Neural crest cell (in vitro differentiated cells): Measurements from ENCODE around the gene PLIN1. TPM values are rescaled to one million over a fixed set of nuclear protein-coding genes. Genes with fewer than 3 reads are reported as not detected.

Experiments
- DNase-seq: peaks from one replicate; pipeline ENCODE4 v3.0.0; 2021; ENCODE audit warnings: low read depth, mixed read lengths, low spot score
- H3K27ac Mint-ChIP-seq: one replicate; pipeline ENCODE4 v1.8.0; 2021; ENCODE audit warnings: mild to moderate bottlenecking, mixed read lengths; ENCODE audit not compliant: unreplicated experiment
- H3K27me3 Mint-ChIP-seq: 2 replicates; pipeline ENCODE4 v1.8.0; 2021; ENCODE audit warnings: low read depth, mild to moderate bottlenecking, mixed read lengths
- H3K36me3 Mint-ChIP-seq: 2 replicates; pipeline ENCODE4 v1.8.0; 2021; ENCODE audit warnings: low read depth, mild to moderate bottlenecking, mixed read lengths
- H3K4me1 Mint-ChIP-seq: 2 replicates; pipeline ENCODE4 v1.8.0; 2021; ENCODE audit warnings: mixed read lengths
- H3K4me3 Mint-ChIP-seq: one replicate; pipeline ENCODE4 v1.8.0; 2021; ENCODE audit warnings: mild to moderate bottlenecking, mixed read lengths
- H3K9me3 Mint-ChIP-seq: 2 replicates; pipeline ENCODE4 v1.8.0; 2021; ENCODE audit warnings: mixed read lengths
- total RNA-seq: library from RNA; stranded (reverse); gene quantifications from 2 replicates; pipeline ENCODE4 v1.2.1, GENCODE V29; 2021
- TF ChIP-seq, protein P1 (sequence below): fragments of 200-600 bp; sonication (generic); conservative IDR thresholded peaks from 2 replicates; pipeline ENCODE4 v1.5.0; 2021; ENCODE audit warnings: antibody characterized with exemption, mild to moderate bottlenecking

PLIN1 gene
- total RNA-seq, 1 donor from 2014 or later, result 0.56 TPM

DNA sequence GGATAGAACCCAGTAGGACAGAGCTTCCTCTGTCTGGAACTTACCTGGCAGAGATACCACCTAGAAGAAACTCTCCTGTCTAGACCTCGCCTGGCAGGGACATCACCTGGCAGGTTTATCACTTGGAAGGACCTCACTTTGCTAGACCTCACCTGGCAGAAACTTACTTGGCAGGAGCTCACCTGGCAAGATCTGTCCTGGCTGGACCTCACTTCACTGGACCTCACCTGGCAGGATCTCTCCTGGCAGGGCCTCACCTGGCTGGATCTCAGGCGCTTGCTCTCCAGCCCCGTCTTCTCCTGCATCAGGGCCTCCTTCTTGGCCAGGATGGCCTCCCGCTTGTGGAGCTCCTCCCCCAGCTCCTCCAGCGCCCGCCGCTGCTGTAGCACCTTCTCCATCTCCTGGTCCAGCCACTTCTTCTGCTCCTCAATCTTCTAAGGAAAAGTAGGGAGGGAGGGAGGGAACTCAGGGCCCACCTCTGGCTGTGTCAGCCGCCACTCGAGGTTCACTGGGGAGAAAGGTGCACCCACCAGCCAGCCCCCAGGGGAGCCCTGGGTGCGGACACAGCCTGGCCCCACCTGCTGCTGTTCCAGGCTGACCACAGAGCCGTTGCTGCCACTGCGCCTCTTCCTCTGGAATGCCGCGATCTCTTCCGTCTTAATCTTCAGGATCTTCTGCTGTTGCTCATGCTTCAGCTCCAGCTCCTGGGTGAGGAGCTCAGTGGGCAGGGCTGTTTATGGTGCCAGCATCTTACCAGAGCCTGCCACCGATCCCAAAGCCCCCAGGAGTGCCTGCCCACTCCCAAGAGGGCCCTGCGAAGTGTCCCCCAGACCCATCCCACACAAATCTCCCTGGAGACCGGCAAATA is 46.4 kb downstream of the PLIN1 start:
- H3K36me3 Mint-ChIP-seq, result peaks cover 61% of the 10 kb centered on the region
- peaks cover 5% of the 10 kb centered on the region for H3K27me3 Mint-ChIP-seq
- no peak for DNase-seq
- TF ChIP-seq, protein P1, sequence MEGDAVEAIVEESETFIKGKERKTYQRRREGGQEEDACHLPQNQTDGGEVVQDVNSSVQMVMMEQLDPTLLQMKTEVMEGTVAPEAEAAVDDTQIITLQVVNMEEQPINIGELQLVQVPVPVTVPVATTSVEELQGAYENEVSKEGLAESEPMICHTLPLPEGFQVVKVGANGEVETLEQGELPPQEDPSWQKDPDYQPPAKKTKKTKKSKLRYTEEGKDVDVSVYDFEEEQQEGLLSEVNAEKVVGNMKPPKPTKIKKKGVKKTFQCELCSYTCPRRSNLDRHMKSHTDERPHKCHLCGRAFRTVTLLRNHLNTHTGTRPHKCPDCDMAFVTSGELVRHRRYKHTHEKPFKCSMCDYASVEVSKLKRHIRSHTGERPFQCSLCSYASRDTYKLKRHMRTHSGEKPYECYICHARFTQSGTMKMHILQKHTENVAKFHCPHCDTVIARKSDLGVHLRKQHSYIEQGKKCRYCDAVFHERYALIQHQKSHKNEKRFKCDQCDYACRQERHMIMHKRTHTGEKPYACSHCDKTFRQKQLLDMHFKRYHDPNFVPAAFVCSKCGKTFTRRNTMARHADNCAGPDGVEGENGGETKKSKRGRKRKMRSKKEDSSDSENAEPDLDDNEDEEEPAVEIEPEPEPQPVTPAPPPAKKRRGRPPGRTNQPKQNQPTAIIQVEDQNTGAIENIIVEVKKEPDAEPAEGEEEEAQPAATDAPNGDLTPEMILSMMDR, result no peak
- peak overlapping the region; percentile 71 for H3K4me3 Mint-ChIP-seq
- no peak overlapping the region for H3K27ac Mint-ChIP-seq
- H3K9me3 Mint-ChIP-seq, result no peaks in the 10 kb centered on the region
- H3K4me1 Mint-ChIP-seq, result peaks cover 4% of the 10 kb centered on the region

GRCh38 chr15:89631902-89632264 is 47.3 kb downstream of the PLIN1 start:
- peaks cover 4% of the 10 kb centered on the region for H3K4me1 Mint-ChIP-seq
- peaks cover 65% of the 10 kb centered on the region for H3K36me3 Mint-ChIP-seq
- peak overlapping the region; percentile 90 for H3K27ac Mint-ChIP-seq
- DNase-seq, result no peak
- TF ChIP-seq, protein P1, result no peak
- H3K27me3 Mint-ChIP-seq, result peaks cover 5% of the 10 kb centered on the region
- no peaks in the 10 kb centered on the region for H3K9me3 Mint-ChIP-seq
- H3K4me3 Mint-ChIP-seq, result peak overlapping the region; percentile 55

DNA sequence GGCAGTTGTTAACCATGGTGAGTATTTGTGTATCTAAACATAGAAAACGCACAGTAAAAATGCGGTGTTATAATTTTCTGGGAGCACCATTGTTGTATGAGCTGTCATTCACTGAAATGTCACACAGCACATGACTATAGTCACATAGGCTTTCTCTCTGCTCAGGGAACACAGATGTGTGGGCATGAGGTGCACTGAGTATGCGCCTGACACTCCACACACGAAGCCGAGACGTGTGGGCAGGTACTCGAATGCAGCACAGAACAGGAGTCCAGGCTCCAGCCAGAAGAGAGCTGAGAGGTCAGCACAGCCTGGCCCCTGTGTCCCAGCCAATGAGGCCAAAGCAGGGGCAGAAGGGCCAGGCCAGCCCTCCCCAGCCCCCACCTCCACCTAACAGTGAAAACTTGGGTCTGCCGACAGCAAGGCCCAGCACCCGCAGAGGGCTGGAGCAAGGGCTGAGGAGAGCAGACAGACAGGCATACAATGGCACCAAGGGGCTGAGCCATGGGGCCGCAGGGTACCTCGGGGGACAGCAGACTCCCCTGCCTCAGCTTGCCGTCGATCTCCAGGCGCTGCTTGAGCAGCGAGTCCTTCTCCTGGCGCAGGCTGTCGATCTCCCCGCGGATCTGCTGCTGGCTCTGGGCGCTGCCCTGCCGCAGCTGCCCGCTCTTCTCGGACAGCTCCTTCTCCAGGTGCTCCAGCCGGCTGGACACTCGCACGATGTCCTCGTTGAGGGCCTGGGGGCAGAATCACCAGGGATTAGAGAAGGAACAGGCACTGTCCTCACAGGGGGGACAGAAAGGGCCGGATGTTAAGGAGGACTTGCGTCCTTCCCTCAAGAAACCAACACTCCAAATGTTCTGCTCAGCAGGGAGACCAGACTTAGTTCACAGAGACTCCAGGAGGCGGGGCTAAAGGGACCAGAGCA is 47.9 kb downstream of the PLIN1 start:
- peaks cover 4% of the 10 kb centered on the region for H3K4me1 Mint-ChIP-seq
- no peak for DNase-seq
- H3K9me3 Mint-ChIP-seq, result no peaks in the 10 kb centered on the region
- H3K27ac Mint-ChIP-seq, result peak overlapping the region; percentile 90
- TF ChIP-seq, protein P1, result no peak
- H3K27me3 Mint-ChIP-seq, result peaks cover 5% of the 10 kb centered on the region
- H3K36me3 Mint-ChIP-seq, result peaks cover 67% of the 10 kb centered on the region
- H3K4me3 Mint-ChIP-seq, result peak overlapping the region; percentile 55

DNA sequence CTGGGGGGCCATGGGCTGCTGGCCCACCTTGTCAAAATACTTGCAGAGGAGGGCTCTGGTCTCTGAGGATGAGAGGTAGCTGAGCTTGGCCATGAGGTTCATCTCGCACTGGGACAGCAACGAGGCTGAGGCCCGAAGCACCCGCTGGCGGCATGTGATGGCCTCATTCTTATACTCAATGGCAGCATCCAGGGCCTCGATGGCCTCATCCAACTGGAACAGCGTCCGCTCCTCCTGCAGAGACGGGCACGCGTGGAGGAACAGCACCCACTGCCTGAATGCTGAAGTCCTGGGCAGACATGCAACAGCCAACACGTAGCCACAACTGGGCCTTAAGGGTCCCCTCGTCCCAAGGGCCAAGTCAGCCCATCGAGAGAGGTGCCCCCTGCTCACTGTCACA is 48.9 kb downstream of the PLIN1 start:
- Mint-ChIP-seq H3K9me3 (no peaks in the 10 kb centered on the region), H3K4me1 (peaks cover 4% of the 10 kb centered on the region), H3K27me3 (peaks cover 5% of the 10 kb centered on the region), H3K27ac (no peak overlapping the region), H3K4me3 (no peak overlapping the region), H3K36me3 (peaks cover 64% of the 10 kb centered on the region)
- no peak for DNase-seq
- TF ChIP-seq, protein P1, result no peak

- H3K4me1 Mint-ChIP-seq, result peaks cover 4% of the 10 kb centered on the region
- peak overlapping the region; percentile 35 for H3K4me3 Mint-ChIP-seq
- TF ChIP-seq, protein P1, result no peak
- no peak overlapping the region for H3K27ac Mint-ChIP-seq
- DNase-seq, result no peak
- no peaks in the 10 kb centered on the region for H3K9me3 Mint-ChIP-seq
- H3K36me3 Mint-ChIP-seq, result peaks cover 62% of the 10 kb centered on the region
- peaks cover 5% of the 10 kb centered on the region for H3K27me3 Mint-ChIP-seq
Observed at GRCh38 chr15:89629829-89630228, 49.3 kb downstream of the PLIN1 start.
